ENCODE results near the gene SCRN2. TPM values are rescaled to one million over a fixed set of nuclear protein-coding genes. Genes with fewer than 3 reads are reported as not detected.

The SCRN2 gene
- total RNA-seq, 1 experiment from 2014 or later = 27.3 TPM

DNA sequence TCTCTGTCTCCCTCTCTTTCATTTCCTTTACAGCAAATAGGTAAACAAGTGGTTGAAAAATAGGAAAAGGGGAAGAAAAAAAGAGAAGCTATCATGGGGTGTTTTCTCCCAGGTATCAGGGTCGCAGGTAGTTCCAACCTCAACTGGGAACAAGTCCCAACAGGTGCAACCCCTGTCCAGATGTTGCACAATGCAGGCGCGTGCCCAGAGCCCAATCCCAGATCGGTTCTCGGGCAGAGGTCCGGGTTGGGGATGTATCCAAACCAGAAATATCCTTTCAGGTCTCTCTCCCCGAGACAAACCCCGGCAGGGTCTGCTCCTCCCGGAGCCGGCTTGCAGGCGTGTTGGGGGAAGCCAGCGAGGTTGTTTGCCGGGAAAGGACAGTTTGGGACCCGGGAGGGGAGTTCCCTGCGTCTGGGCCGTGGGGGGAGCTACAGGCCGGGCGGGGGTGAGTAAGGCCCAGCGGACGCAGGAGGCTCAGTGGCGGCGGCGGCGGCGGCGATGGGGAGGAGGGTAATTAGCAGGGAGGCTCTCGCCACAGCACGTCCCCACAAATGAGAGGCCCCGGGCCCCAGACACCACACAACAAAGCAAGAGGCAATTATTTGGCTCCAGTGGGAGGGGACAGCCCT, 31.1 kb upstream of the SCRN2 start:
- no peak for DNase-seq (ENCODE audit: low spot score)

DNA sequence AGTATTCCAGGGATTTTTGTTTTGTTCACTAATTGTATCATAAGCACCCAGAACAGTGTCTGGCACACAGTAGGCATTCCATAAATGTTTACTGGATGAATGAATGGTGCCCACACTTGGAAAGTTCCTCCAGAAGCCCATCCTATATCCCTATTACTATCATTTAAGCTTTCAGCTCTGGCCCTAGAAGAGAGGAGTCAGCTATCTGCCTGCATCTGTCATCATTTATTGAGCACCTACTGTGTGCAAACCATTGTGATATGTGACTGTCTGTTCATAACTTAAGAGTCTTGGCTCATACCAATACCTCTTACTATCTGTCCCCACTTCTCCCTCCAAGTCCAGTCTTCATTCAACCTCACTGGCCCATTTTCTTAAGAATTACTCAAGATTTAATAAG, 30.0 kb upstream of the SCRN2 start:
- no peak for DNase-seq (ENCODE audit: low spot score)

DNA sequence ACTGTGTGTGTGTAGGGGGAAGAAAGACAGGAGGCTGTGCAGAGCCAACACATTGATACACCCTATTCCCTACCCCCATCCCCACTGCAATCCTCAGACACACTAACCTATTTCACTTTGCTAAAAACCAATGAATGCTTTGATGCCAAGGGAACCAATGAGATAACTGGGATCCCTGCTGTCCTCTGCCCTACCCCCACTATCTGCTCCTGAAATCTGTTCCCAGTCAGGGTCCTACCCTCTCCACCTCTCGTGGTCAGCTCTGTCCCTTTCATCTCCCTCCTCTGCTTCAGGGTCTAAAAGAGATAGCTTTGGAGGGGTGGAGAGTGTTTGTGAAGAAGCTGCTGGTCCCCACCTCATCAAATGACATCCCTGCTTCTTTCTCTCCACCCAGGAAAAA, 29.0 kb upstream of the SCRN2 start:
- no peak for DNase-seq (ENCODE audit: low spot score)

DNA sequence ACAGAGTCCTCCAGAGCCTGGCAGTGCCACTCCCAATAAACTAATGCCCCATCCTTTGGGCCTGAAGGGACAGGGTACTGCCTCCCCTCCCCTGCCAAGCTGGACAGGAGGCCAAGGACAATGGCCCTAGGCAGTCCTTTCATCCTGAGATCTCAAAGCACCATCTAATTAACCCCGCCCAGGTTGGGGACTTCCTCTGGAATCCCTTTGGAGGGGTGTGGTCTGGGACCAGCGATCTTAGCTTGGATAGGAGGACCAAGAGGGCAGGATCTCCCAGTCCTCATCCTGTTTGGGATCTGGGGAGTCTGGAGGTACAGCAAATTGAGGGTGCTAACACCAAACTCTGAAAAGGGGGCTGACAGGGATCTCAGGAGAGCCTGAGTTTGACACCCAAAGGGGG, 28.0 kb upstream of the SCRN2 start:
- no peak for DNase-seq (ENCODE audit: low spot score)

DNA sequence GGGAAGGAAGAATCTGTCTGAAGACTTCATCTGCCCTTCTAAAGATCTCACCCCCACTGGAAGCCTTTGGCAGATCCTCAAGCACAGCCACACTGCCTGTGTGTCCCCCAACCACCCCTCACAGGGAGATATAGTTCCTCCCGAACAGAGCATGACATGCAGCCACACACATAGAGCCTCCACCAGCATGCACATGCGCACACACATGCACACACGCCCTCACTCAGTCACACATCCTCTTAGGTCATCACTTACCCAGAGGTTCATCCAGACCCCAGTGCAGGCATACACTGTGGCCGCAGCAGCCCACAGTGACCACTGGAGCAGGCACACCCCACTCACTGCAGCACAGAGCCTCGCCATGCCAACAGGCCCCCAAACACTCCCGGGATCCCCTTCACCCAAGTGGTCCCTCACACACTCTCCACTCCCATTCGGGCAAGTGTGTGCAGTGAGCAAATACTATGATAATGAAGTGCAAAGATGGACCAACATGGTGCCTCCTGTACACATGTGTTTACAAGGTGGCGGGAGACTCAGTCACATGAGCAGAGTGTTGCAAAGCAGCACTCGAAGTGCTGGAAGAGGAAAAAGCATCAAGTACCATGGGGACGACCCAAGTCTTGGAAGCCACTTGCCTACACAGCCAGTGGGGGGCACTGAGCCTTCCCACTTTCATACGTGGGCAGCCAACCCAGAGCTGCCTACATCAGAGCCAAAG, 26.9 kb upstream of the SCRN2 start:
- DNase-seq (ENCODE audit: low spot score) = no peak

DNA sequence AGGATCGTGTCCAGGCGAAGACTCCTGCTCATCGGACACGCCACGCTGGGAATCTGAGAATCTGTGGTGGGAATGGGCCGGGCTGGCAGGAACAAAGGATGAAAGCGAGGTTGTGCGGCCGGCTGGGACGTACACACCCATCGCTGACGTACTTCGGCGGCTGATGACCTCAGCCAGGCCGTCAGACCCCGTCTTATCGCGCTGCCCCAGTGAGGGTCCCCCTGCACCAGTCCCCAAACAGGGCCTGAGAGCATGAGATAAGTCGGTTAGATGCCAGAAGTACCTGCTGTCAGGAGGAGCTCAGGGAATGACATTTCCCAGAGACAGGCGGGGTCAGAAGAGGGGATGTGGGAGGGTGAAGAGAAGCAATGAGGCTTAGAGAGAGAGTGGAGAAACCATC, 25.9 kb upstream of the SCRN2 start:
- no peak for DNase-seq (ENCODE audit: low spot score)

DNA sequence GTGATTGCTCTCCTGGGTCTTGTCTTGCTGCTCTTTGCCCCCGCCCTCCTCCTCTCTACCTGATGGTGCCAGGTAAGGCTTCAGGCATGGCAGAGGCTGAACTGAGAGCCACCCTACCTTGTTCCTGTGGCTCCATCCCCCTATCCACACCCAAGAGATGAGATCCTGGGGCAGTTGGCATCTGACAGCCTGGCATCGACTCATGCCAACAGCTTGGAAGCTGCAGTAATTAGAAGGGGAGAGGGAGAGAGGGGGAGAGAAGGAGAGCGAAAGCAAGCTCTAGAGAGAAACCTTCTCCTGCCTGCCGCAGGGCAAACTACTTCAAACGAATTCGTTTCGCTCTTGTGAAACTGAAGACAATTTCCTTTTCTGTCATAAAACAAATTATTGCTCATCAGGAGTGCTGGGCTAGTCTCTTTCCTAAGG, 23.7 kb upstream of the SCRN2 start:
- no peak for DNase-seq (ENCODE audit: low spot score)

GRCh38 chr17:47862621-47863440, 21.8 kb upstream of the SCRN2 start:
- DNase-seq (ENCODE audit: low spot score) = no peak

DNA sequence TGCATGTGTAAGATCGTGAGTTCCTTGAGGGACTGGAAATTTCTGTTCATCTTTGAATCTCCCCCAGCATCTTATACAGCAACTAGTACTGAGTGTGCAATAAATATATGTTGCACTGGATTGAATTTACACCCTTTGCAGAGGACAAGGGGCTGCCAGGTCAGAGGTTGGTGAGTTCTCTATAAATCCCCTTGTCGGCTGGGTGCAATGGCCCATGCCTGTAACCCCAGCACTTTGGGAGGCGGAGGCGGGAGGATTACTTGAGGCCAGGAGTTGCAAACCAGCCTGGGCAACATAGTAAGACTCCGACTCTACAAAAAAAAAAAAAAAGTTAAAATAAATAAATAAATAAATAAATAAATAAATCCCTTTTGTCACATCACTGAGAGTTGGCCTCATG, 19.3 kb upstream of the SCRN2 start:
- no peak for DNase-seq (ENCODE audit: low spot score)

GRCh38 chr17:47857551-47858455, 16.7 kb upstream of the SCRN2 start:
- no peak for DNase-seq (ENCODE audit: low spot score)

- DNase-seq (ENCODE audit: low spot score) = no peak
These were observed 15.8 kb upstream of the SCRN2 start for GRCh38 chr17:47856830-47857229.

DNA sequence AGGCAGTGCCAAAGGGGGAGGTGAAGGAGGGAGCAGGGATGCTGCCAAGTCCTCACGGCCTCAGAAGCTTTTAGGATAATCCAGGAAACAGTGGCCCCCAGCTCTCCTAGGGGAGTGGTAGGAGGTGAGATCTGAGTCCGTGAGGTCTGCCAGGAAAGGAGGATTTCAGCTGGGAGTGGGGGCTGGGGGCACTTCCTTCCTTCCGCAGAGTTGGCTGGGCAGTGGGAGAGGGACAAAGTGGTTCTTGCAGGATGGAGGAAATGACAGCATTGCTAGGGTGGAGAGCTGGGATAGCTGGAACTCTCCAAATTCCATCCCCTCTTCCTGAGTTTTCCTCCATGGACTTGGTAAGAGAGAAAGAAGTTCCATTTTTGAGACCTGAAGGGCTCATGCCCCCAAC, 14.7 kb upstream of the SCRN2 start:
- DNase-seq (ENCODE audit: low spot score) = no peak

GRCh38 chr17:47853616-47854015, 12.5 kb upstream of the SCRN2 start:
- DNase-seq (ENCODE audit: low spot score) = no peak

GRCh38 chr17:47852113-47852949, 11.3 kb upstream of the SCRN2 start:
- DNase-seq (ENCODE audit: low spot score) = no peak

- no peak for DNase-seq (ENCODE audit: low spot score)
These were observed 10.7 kb upstream of the SCRN2 start for GRCh38 chr17:47851764-47852112.

DNA sequence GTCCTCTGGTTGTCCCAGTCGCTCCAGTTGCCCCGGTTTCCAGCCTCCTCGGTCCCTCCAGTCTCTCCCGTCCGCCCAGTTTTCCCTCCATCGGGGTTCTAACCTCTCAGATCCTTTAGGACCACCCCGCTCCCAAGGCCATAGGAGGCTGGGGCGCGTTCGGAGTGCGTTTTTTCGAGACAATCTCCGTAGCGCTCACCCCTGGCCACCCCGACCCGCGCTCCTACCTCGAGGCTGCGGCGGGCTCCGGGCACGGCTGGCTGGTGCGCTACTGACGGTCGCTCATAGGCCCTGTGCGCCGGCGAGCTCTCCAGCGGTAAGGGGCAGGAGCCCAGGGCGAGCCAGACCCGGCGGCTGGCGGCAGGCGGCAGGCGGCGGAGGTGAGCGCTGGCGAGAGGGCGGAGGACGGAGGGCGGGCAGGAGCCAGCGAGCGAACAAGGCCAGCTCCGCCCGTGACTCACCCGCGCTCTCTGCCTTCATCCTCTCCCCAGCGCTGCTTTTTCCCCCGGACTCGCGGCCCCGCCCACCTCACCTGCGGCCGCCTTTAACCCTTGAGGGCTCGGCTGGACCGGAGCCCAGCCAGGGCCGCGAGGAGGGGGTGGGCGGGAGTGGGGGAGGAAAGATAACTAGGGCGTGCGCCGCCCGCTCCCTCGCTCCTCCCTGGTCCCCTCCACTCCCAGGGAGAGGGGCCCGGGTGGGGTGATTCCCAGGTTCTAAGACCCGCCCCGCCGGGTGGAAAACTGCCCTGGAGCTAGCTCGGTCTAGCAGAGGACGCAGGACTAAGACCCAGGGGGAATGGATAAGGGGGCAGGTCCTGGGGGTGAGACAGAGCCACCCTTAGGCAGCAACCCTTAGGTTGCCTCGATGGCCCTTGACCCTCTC, 9.9 kb upstream of the SCRN2 start, which contains the start of gene SP6:
SP6 (minus strand) TSS at position 472 of the 882 bp plus-strand sequence. CDS start 2,734 bp downstream, outside the sequence.
- peak; percentile 93 for DNase-seq (ENCODE audit: low spot score)

- peak; percentile 48 for DNase-seq (ENCODE audit: low spot score)
These were observed 9.3 kb upstream of the SCRN2 start for GRCh38 chr17:47850373-47850691.

GRCh38 chr17:47848198-47848513, 7.1 kb upstream of the SCRN2 start:
- no peak for DNase-seq (ENCODE audit: low spot score)

GRCh38 chr17:47847341-47848197, 6.5 kb upstream of the SCRN2 start:
- DNase-seq (ENCODE audit: low spot score) = no peak

All from HT-29 (cell line).